Measurements from ENCODE around the gene SPTSSA.

DNA sequence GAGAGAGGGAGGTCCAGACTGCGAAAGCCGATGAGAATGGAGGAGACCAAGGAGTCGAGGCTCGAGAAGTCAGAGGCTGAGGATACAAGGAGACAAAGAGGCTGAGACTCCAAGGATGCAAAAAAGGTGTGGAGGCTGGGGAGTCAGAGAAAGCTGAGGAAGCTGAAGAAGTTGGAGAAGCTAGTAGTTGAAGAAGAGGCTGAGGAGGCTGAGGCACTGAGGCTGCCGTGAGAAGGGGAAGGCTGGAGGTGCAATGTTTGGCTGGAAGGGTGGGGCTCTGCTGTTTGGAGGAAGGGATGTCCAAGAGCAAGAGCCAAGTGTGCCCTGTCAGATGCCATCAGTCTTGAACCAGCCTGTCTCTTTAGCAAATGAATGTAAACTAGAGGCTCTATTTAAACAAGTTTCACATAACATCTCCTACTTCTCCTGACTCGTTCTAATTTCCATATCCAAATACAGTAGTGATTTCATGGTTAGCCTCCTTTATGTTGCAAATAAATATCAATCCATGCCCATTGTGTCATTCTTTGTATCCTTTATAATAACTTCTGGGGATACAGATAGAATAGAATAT lies 10.8 kb upstream of the SPTSSA start:
- TF ChIP-seq, protein P1, sequence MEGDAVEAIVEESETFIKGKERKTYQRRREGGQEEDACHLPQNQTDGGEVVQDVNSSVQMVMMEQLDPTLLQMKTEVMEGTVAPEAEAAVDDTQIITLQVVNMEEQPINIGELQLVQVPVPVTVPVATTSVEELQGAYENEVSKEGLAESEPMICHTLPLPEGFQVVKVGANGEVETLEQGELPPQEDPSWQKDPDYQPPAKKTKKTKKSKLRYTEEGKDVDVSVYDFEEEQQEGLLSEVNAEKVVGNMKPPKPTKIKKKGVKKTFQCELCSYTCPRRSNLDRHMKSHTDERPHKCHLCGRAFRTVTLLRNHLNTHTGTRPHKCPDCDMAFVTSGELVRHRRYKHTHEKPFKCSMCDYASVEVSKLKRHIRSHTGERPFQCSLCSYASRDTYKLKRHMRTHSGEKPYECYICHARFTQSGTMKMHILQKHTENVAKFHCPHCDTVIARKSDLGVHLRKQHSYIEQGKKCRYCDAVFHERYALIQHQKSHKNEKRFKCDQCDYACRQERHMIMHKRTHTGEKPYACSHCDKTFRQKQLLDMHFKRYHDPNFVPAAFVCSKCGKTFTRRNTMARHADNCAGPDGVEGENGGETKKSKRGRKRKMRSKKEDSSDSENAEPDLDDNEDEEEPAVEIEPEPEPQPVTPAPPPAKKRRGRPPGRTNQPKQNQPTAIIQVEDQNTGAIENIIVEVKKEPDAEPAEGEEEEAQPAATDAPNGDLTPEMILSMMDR (IDR thresholded peaks at IDR 0.05) = no peak
- no peak for TF ChIP-seq POLR2A (IDR thresholded peaks at IDR 0.05)
- TF ChIP-seq POLR2AphosphoS5 (IDR thresholded peaks at IDR 0.05) = no peak
